GM12878 (cell line): ENCODE measurements around the gene ARHGAP22. TPM values are rescaled to one million over a fixed set of nuclear protein-coding genes. Genes with fewer than 3 reads are reported as not detected.

Experiments
- ATAC-seq: fragments of 200-7000 bp; cut with Tn5 transposase; 3 replicates; pipeline ENCODE4 v1.9.1; 2020; ENCODE audit warnings: mild to moderate bottlenecking, moderate library complexity
- BruUV-seq: library from RNA; stranded (reverse); fragments of 400-500 nt; replicated peaks from 2 replicates; lab custom pipeline; 2021; lab: Mats Ljungman, UMichigan
- CTCF ChIA-PET: fragments of 300-600 bp; sonication (Branson Sonifier 250); formaldehyde crosslinking; extraction: SDS; loops from one replicate; lab custom pipeline; 2021; ENCODE audit warnings: inconsistent platforms; lab: Yijun Ruan, JAX
- POLR2A ChIA-PET: fragments of 350-600 bp; formaldehyde crosslinking; extraction: SDS; loops from one replicate; lab custom pipeline; 2021; ENCODE audit warnings: inconsistent platforms; lab: Charles Lee
- RAD21 ChIA-PET: fragments of 300-600 bp; sonication (Branson Sonifier 250); formaldehyde crosslinking; loops from one replicate; lab custom pipeline; 2023; ENCODE audit warnings: antibody characterized with exemption; ENCODE audit not compliant: unreplicated experiment; lab: Charles Lee
- SMC1A ChIA-PET: fragments of 300-600 bp; sonication (Branson Sonifier 250); formaldehyde crosslinking; loops from one replicate; lab custom pipeline; 2023; ENCODE audit not compliant: unreplicated experiment, uncharacterized antibody; lab: Charles Lee
- DNase-seq: peaks from one replicate; pipeline ENCODE4 v3.0.0-alpha.2; 2011; ENCODE audit warnings: low read depth, low spot score
- FAIRE-seq: peaks from 3 replicates; lab custom pipeline; 2011; peaks lifted over from hg19 to GRCh38; lab: Jason Lieb, UNC
- H2AFZ ChIP-seq: 2 replicates; pipeline ENCODE4 v1.6.0; 2011; ENCODE audit warnings: low read depth, low read length, control low read depth; ENCODE audit not compliant: control insufficient read depth
- H3K27ac ChIP-seq: 2 replicates; pipeline ENCODE4 v1.5.1; 2011; ENCODE audit warnings: control low read depth; ENCODE audit not compliant: control insufficient read depth, insufficient read depth
- H3K27me3 ChIP-seq, 2 experiments: replicated peaks in 1 of 2; 2 replicates each; pipeline versions ENCODE4 v1.6.0 to v1.6.1; 2011; ENCODE audit warnings: low read length in 1 of 2; ENCODE audit not compliant: control insufficient read depth in 2 of 2, insufficient read depth in 2 of 2
- H3K36me3 ChIP-seq, 2 experiments: 2 replicates each; pipeline ENCODE4 v1.5.1; 2011; ENCODE audit warnings: low read length in 1 of 2; ENCODE audit not compliant: control insufficient read depth in 2 of 2, insufficient read depth in 2 of 2
- H3K4me1 ChIP-seq: 2 replicates; pipeline ENCODE4 v1.6.1; 2011; ENCODE audit warnings: mild to moderate bottlenecking, low read length, moderate library complexity, mixed read lengths; ENCODE audit not compliant: control insufficient read depth, insufficient read depth
- H3K4me2 ChIP-seq: 2 replicates; pipeline ENCODE4 v1.6.0; 2011; ENCODE audit warnings: control low read depth; ENCODE audit not compliant: control insufficient read depth, insufficient read depth
- H3K4me3 ChIP-seq: fragments of 200-600 bp; sonication (generic); 2 replicates; pipeline ENCODE4 v1.5.1; 2016
- H3K79me2 ChIP-seq: 2 replicates; pipeline ENCODE4 v1.6.0; 2011; ENCODE audit warnings: low read length; ENCODE audit not compliant: control insufficient read depth, insufficient read depth
- H3K9ac ChIP-seq: 2 replicates; pipeline ENCODE4 v1.8.0; 2011; ENCODE audit warnings: low read length, control low read depth, mixed read lengths; ENCODE audit not compliant: control insufficient read depth, insufficient read depth
- H3K9me3 ChIP-seq: replicated peaks from 3 replicates; pipeline ENCODE4 v1.5.1; 2011; ENCODE audit warnings: mild to moderate bottlenecking, low read length; ENCODE audit not compliant: control insufficient read depth, insufficient read depth
- H4K20me1 ChIP-seq: 2 replicates; pipeline ENCODE4 v1.6.0; 2011; ENCODE audit not compliant: control insufficient read depth, insufficient read depth
- ATF7 ChIP-seq: fragments of 450-650 bp; IDR thresholded peaks from 2 replicates; pipeline ENCODE4 v1.6.1; 2016; ENCODE audit warnings: low read depth, mild to moderate bottlenecking
- BHLHE40 ChIP-seq, 2 experiments: fragments of 450-650 bp in 1 of 2; IDR thresholded peaks; 2 replicates each; pipeline ENCODE4 v1.6.1; 2011 to 2017; ENCODE audit warnings: low read depth in 2 of 2, borderline replicate concordance in 1 of 2, improper control_type of control experiment in 1 of 2, low read length in 1 of 2, mild to moderate bottlenecking in 1 of 2
- BMI1 ChIP-seq: fragments of 450-650 bp; IDR thresholded peaks from 2 replicates; pipeline ENCODE4 v1.6.1; 2016; ENCODE audit warnings: mild to moderate bottlenecking, moderate library complexity, borderline replicate concordance
- ESRRA ChIP-seq: IDR thresholded peaks from 2 replicates; pipeline ENCODE4 v1.6.1; 2012; ENCODE audit warnings: mild to moderate bottlenecking, low read length, improper control_type of control experiment
- EZH2 ChIP-seq: IDR thresholded peaks from 2 replicates; pipeline ENCODE4 v1.6.1; 2012; ENCODE audit warnings: low read depth, mild to moderate bottlenecking, control low read depth, inconsistent platforms, low read length, borderline replicate concordance; ENCODE audit not compliant: control insufficient read depth
- FOS ChIP-seq: IDR thresholded peaks from 3 replicates; pipeline ENCODE4 v1.6.1; 2011; ENCODE audit warnings: borderline replicate concordance; ENCODE audit not compliant: insufficient read length; ENCODE audit errors: extremely low read depth
- GATAD2B ChIP-seq: fragments of 450-650 bp; conservative IDR thresholded peaks from 2 replicates; pipeline ENCODE4 v1.6.1; 2017; ENCODE audit warnings: low read depth, mild to moderate bottlenecking, moderate library complexity
- MEF2A ChIP-seq: IDR thresholded peaks from 2 replicates; pipeline ENCODE4 v1.6.1; 2011; ENCODE audit warnings: low read depth, mild to moderate bottlenecking, low read length, moderate library complexity; ENCODE audit not compliant: insufficient read depth
- NFYA ChIP-seq: IDR thresholded peaks from 2 replicates; pipeline ENCODE4 v1.6.1; 2011; ENCODE audit warnings: low read depth, mild to moderate bottlenecking, low read length, improper control_type of control experiment, borderline replicate concordance
- ZNF274 ChIP-seq: IDR thresholded peaks from one replicate; pipeline ENCODE4 v1.8.0; 2011; ENCODE audit not compliant: insufficient read length, insufficient read depth
- WGBS: methylation state at CpG from one replicate; pipeline ENCODE4 v1.1.6; 2016; ENCODE audit warnings: low lambda C conversion rate; ENCODE audit not compliant: insufficient replicate concordance, insufficient coverage; ENCODE audit errors: missing lambda C conversion rate; 5-methylcytosine and 5-hydroxymethylcytosine counted together
- in situ Hi-C: fragments of 300-500 bp; cut with MboI; formaldehyde crosslinking; loops from 9 replicates; pipeline ENCODE4 v1.14.3; 2018; ENCODE audit warnings: mixed read lengths
- intact Hi-C: fragments of 100-400 bp; cut with micrococcal nuclease; formaldehyde crosslinking; loops from one replicate; pipeline ENCODE4 v1.14.2; 2022; ENCODE audit not compliant: unreplicated experiment
- polyA plus RNA-seq, 11 experiments: library from polyadenylated mRNA; depleted of rRNA in 4 of 11; unstranded in 6 of 11; stranded (reverse) in 5 of 11; fragments of >200 nt; fragmentation: Nextera tagmentation in 4 of 11; fragmentation: Illumina TruSeq in 1 of 11; extraction: Ambion mirVana in 4 of 11; extraction: Trizol in 1 of 11; gene quantifications; 1 replicate in 1 of 11; 2 replicates in 10 of 11; pipeline versions ENCODE4 v1.2.1 to v1.2.3, GENCODE V29; 2011 to 2016; ENCODE audit warnings: inconsistent platforms in 2 of 11, missing spikeins in 2 of 11, low read depth in 1 of 11
- total RNA-seq, 4 experiments: library from RNA; depleted of rRNA in 3 of 4; stranded (reverse); fragments of >200 nt in 3 of 4; fragmentation: Illumina TruSeq in 1 of 4; extraction: Trizol in 1 of 4; gene quantifications; 2 replicates each; pipeline versions ENCODE4 v1.2.1 to v1.2.3, GENCODE V29; 2013 to 2021
- TF ChIP-seq, protein P1 (sequence below): IDR thresholded peaks from 2 replicates; pipeline ENCODE4 v1.6.1; 2012; ENCODE audit warnings: low read depth, low read length, improper control_type of control experiment
- TF ChIP-seq, protein P2 (sequence below): fragments of 450-650 bp; formaldehyde crosslinking; IDR thresholded peaks from 2 replicates; pipeline ENCODE4 v1.5.0; 2022; ENCODE audit warnings: mild to moderate bottlenecking, missing genetic modification characterization
- TF ChIP-seq, protein P3 (sequence below): fragments of 450-650 bp; formaldehyde crosslinking; IDR thresholded peaks from 2 replicates; pipeline ENCODE4 v1.4.0; 2022; ENCODE audit warnings: mild to moderate bottlenecking, moderate library complexity

Gene ARHGAP22
- total and polyA plus RNA-seq, 10 of the 15 experiments (the other 5 are each of a cell fraction or from before 2014, with no cell fraction given) = 0.07 to 0.61 (median 0.18) TPM; not detected in 5

DNA sequence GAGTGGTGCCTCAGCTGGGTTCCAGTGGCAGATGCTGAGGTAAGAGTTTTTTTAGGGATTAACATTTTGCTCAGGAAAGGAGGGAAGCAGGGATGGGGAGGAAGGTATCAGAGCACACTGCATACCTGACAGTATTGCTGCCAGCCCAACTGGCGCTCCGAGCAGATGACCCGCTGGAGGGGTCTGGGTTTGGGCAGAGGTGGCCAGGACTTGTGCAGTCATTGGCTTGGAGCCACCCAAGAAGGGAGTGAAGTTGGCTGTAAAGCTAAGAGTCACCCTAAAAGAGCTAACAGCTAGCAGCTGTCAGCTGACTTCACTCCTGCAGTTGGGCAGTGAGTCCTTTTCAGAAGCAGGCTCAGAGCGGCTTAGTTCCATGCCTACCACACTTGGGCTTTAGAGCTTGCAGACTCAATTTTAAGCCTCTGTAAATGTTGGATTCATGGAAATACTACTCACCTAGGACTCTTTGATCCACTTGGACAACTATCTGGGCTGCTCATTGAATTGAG, 5.8 kb upstream of the ARHGAP22 start:
- 96% methylated on average over 4 of the region's 4 CpGs for WGBS
- SMC1A ChIA-PET = interaction anchor here (0.8 to 8.6 kb wide), 14 partner anchors 9 to 877 kb away, joined by 3 to 298 read pairs (median 4); no protein-coding TSS in a partner anchor
- DNase-seq = no peak
- CTCF ChIA-PET = interaction anchor here (0.7 to 17.1 kb wide), 12 partner anchors 8 to 95 kb away, joined by 3 to 664 read pairs (median 4); no protein-coding TSS in a partner anchor
- no peaks in the 10 kb centered on the region for H3K9me3 ChIP-seq
- POLR2A ChIA-PET = interaction anchor here (1.0 to 2.6 kb wide), 7 partner anchors 9 to 45 kb away, joined by 4 to 10 read pairs (median 7); no protein-coding TSS in a partner anchor
- no peak for FAIRE-seq
- H3K4me1 ChIP-seq = peaks cover 15% of the 10 kb centered on the region
- in situ Hi-C loops = no loop called here
- H2AFZ ChIP-seq = no peak overlapping the region
- peak; percentile 6 for ATAC-seq
- no peaks in the 10 kb centered on the region; a peak in 1 of 4 replicates for H3K27me3 ChIP-seq
- peak overlapping the region; percentile 66 for H3K27ac ChIP-seq
- RAD21 ChIA-PET = interaction anchor here (0.8 to 12.6 kb wide), 14 partner anchors 9 to 89 kb away, joined by 3 to 383 read pairs (median 4); no protein-coding TSS in a partner anchor
- H4K20me1 ChIP-seq = no peaks in the 10 kb centered on the region
- intact Hi-C loops = no loop called here
- peak overlapping the region; percentile 35; the same call in 1 of the 2 replicates for H3K4me2 ChIP-seq
- no peaks in the 10 kb centered on the region; the same call in 1 of the 2 replicates for H3K79me2 ChIP-seq
- H3K36me3 ChIP-seq = no peaks in the 10 kb centered on the region
- peak overlapping the region; percentile 27 for H3K9ac ChIP-seq
- BruUV-seq = TSS peak; percentile 84
- H3K4me3 ChIP-seq = no peak overlapping the region
- TF ChIP-seq MEF2A (no peak), GATAD2B (no peak), BHLHE40 (IDR thresholded peaks at IDR 0.05; ENCODE audit: borderline replicate concordance in 1 of 2, low read depth in 2 of 2, low read length in 1 of 2) (no peak), ESRRA (no peak), ATF7 (no peak), ZNF274 (no peak), BMI1 (no peak), NFYA (no peak), FOS (no peak), EZH2 (no peak)
- TF ChIP-seq, protein P1, sequence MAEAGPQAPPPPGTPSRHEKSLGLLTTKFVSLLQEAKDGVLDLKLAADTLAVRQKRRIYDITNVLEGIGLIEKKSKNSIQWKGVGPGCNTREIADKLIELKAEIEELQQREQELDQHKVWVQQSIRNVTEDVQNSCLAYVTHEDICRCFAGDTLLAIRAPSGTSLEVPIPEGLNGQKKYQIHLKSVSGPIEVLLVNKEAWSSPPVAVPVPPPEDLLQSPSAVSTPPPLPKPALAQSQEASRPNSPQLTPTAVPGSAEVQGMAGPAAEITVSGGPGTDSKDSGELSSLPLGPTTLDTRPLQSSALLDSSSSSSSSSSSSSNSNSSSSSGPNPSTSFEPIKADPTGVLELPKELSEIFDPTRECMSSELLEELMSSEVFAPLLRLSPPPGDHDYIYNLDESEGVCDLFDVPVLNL = no peak
- TF ChIP-seq, protein P2, sequence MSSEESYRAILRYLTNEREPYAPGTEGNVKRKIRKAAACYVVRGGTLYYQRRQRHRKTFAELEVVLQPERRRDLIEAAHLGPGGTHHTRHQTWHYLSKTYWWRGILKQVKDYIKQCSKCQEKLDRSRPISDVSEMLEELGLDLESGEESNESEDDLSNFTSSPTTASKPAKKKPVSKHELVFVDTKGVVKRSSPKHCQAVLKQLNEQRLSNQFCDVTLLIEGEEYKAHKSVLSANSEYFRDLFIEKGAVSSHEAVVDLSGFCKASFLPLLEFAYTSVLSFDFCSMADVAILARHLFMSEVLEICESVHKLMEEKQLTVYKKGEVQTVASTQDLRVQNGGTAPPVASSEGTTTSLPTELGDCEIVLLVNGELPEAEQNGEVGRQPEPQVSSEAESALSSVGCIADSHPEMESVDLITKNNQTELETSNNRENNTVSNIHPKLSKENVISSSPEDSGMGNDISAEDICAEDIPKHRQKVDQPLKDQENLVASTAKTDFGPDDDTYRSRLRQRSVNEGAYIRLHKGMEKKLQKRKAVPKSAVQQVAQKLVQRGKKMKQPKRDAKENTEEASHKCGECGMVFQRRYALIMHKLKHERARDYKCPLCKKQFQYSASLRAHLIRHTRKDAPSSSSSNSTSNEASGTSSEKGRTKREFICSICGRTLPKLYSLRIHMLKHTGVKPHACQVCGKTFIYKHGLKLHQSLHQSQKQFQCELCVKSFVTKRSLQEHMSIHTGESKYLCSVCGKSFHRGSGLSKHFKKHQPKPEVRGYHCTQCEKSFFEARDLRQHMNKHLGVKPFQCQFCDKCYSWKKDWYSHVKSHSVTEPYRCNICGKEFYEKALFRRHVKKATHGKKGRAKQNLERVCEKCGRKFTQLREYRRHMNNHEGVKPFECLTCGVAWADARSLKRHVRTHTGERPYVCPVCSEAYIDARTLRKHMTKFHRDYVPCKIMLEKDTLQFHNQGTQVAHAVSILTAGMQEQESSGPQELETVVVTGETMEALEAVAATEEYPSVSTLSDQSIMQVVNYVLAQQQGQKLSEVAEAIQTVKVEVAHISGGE = no peak
- TF ChIP-seq, protein P3, sequence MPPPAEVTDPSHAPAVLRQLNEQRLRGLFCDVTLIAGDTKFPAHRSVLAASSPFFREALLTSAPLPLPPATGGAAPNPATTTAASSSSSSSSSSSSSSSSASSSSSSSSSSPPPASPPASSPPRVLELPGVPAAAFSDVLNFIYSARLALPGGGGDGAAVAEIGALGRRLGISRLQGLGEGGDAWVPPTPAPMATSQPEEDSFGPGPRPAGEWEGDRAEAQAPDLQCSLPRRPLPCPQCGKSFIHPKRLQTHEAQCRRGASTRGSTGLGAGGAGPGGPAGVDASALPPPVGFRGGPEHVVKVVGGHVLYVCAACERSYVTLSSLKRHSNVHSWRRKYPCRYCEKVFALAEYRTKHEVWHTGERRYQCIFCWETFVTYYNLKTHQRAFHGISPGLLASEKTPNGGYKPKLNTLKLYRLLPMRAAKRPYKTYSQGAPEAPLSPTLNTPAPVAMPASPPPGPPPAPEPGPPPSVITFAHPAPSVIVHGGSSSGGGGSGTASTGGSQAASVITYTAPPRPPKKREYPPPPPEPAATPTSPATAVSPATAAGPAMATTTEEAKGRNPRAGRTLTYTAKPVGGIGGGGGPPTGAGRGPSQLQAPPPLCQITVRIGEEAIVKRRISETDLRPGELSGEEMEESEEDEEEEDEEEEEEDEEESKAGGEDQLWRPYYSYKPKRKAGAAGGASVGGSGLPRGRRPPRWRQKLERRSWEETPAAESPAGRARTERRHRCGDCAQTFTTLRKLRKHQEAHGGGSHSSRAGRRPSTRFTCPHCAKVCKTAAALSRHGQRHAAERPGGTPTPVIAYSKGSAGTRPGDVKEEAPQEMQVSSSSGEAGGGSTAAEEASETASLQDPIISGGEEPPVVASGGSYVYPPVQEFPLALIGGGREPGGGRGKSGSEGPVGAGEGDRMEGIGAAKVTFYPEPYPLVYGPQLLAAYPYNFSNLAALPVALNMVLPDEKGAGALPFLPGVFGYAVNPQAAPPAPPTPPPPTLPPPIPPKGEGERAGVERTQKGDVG (CRISPR knock-in tag) = no peak
